GM18505 (cell line): ENCODE measurements around the gene GFER.
"Not testable (repeated sequence)": the region's sequence is repeated elsewhere in the genome, so short reads cannot be mapped to it uniquely, and the experiment has no call there.

ENCODE experiments used
- ATAC-seq: cut with Tn5 transposase; IDR thresholded peaks from one replicate; pipeline ENCODE4 v1.9.1; 2021; ENCODE audit not compliant: unreplicated experiment
- POLR2A ChIP-seq: IDR thresholded peaks from 4 replicates; pipeline ENCODE4 v1.6.1; 2011; ENCODE audit warnings: borderline replicate concordance; ENCODE audit not compliant: insufficient read depth, insufficient read length; ENCODE audit errors: extremely low read depth

Gene GFER

DNA sequence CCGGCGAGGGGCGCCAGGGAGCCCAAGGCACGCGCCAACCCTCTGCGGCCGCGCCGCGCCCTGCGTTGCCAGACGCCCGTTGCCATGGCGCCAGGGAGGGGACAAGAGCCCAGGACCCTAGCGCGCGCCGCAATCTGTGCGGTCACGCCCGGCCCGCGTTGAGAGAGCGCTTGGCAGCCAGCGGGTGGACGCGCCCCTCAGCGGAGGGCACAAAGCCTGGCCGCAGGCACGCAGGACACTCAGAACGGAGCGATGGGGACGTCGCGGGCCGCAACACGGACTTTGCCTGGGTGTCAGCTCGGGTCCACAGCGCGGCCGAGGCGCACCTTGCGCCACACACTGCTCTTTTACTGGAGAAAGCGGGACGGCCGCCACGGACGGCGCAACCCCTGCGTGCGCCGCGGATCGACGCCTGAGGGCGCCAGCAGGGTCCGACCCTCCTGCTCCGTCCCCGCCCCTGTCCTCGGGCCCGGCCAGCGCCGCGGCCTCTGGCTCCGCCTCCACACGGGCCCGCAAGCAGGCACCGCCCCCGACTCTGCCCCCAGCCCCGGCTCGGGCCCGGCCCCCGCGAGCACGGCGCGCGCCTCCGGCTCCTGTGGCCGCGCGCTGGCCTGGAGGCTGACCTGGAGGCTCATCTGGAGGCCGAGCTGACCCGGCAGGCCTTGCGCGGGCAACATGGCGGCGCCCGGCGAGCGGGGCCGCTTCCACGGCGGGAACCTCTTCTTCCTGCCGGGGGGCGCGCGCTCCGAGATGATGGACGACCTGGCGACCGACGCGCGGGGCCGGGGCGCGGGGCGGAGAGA, at the start of gene GFER:
Gene GFER (plus strand): TSS at position 650 of the 803 bp plus-strand sequence. CDS start 26 bp downstream, at position 676.
- peak; percentile 68 for ATAC-seq
- TF ChIP-seq POLR2A: peak; percentile 92

- no peak for TF ChIP-seq POLR2A
- ATAC-seq: no peak
These were observed 47.0 kb upstream of the GFER start for GRCh38 chr16:1936945-1937479.

DNA sequence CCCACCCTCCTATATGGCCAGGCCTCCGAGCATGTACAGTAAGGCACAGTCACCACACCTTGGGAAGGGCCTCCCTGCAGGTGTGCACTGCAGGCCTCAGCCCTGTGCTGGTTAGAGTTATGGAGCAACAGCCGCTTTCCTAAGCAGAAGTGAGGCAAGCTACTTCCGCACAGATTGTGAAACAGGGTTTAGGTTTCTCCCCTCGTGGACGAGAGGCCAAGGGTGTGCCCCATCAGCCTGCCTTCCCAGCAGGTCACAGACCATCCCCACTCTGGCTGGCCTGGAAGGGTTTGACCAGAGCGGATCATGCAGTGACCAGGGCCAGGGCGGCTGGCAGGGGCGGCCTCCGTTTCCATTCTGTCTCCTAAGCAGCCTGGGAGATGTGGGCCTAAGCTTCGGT, 45.7 kb upstream of the GFER start:
- ATAC-seq: no peak
- no peak for TF ChIP-seq POLR2A

DNA sequence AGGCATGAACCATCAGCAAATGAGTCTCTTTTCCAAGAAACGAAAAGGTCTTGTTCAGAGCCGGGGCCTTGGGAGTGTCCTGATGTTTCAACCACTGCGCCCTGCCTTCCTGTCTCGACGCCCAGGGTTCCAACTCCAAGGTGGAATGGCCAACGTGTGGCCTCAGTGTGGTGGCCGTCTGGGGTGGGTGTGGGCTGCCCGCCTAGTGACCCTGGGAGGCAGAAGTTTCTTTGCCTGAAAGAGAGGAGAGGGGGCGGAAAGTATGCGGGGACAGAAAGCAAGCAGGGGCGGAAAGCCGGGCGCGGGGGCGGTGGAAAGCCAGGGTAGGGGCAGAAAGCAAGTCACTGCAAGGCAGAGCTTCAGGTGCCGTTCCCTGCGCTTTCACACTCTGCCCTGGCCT, 45.1 kb upstream of the GFER start:
- no peak for ATAC-seq
- TF ChIP-seq POLR2A: no peak

GRCh38 chr16:1939833-1940232, 44.2 kb upstream of the GFER start:
- ATAC-seq: not testable (repeated sequence)

GRCh38 chr16:1940273-1941161, 43.5 kb upstream of the GFER start:
- no peak for ATAC-seq
- no peak for TF ChIP-seq POLR2A

DNA sequence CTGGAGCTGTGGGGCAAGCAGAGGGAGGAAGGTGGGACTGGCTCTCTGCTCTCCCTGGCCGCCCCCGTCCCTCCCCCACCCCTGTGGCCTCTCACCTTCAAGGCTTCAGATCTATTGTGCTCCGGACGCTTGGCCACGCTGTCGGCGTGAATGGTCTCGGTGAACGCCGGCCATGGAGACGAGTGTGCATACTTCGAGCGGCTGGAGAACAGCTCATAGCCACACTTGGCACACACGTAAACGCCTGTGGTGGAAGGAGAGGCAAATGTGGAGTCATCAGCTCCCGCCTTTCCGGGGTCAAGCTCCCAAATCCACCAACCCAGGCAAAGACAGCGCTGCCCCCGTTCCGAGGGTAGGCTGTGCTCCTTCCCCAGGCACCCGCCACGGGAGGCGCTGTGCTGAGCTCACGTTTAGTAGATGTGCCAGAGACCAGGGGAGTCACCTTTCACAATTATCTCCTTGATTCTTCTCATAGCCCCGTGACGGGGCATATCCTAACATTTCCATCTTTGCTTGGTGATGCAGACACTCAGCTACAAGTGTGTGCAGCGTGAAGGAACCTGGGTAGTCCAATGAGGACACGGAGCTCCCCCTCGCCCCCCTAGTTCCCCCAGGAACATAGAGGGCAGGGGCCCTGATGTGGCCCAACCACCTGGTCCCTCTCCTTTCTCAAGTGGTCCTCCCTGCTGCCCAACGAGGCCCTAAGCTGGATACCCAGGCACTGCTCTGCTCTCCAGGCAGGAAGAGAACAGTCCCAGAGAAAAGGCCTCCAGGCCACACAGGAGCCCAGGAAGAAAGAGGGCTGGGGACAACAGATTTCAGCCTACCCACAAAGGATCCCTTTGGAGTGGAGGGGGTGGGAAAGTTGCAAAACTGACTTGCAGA, 42.6 kb upstream of the GFER start:
- TF ChIP-seq POLR2A: no peak
- no peak for ATAC-seq

DNA sequence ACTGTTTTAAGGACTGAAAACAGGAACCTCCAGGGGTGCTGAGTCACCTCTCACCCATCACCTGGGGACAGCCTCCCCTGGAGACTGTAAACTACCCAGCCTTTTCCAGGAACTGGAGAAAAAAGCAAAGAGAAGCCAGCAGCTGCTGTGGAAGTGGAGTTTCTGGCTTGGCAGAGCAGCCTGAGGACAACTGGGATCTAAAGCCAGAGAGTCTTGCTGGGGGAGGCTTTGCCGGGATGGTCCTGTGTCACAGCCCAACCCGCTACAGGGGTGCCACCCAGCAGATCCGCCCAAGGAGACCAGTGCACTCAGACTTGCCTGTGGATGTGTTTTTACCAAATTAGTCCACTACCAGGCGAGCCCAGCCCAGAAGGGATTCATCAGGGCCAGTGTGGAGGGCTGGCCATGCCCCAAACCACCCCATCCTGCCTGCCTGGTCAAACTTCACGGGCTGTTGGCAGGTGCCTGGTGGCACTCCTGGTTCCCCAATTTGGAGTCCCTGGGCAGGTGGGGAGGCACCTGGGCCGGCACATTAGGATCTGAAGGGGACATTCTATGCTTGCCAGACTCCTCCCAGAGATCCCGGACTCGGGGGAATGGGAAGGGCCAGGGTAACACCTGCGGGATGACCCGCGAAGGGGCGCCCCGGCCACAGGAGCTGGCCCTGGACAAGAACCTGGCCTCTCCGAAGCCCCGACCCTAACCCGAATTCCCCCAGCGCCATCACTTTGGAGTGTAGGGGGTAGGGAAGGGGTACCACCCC, 41.8 kb upstream of the GFER start:
- ATAC-seq: no peak
- no peak for TF ChIP-seq POLR2A

DNA sequence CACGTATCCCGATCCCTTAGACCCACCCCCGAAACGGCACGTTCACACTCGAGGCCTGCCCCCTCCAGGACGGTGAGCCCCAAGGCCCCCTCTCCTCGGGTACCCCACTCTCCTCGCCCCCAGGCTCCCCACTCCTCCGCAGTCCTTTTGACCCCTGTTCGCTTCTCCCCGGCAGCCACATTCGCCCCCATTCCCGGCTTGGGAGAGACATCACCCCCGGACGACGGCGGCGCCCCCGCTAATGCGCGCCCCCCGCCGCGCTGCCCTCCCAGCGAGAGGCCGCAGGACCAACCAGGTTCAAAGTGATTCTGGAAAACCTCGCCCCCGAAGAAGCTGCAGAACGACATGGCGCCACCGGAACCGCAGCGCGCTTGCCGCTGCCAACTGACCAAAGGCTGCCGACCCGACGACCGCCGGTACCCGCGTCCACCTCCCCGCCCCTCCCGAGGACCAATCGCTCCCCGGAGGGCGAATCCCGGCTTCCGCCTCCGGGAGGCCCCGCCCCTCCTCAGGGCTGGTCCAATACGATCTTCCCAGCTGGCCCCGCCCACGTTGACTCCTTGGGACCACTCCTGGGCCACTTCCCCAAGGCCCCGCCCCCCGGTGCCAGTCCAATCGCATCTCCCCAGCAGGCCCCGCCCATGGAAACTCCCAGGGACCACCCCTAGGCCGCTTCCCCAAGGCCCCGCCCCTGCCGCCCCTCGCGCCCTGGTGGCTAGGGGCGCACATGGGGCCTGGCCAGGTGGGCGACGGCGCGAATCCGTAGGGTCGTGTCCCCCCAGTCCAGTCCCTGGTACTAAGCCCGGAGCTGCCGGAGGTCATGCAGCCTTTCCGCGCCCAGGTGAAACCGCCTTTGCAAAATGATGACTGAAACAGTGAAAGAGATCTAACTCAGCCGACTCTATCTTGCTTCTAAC, 40.9 kb upstream of the GFER start, which contains the start of gene MSRB1:
Gene MSRB1 (minus strand): TSS at position 390 of the 917 bp plus-strand sequence. CDS start 43 bp downstream, at position 347.
- peak; percentile 84 for TF ChIP-seq POLR2A
- ATAC-seq: peak; percentile 90

DNA sequence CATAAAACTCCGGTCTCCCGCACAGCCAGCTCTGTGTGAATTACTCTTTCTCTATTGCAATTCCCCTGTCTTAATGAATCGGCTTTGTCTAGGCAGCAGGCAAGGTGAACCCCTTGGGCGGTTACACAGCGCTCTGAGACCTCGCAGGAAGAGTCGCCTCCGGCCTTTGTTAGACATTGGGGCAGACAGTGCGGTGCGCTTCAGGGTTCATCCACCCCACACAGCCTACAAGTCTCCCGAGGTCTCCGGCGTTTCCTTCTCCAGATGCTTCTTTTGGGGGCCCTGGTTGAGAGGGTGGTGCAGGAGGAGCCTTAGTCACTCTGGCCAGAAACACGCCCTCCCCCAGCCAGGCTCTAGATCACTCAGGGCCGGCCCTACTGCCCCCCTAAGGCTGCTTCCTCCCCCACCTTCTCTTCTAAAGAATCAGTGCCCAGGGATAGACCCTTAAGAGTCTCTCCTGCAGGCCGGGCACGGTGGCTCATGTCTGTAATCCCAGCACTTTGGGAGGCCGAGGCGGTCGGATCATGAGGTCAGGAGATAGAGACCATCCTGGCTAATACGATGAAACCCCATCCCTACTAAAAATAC, 39.3 kb upstream of the GFER start:
- TF ChIP-seq POLR2A: no peak
- no peak for ATAC-seq
